OCI-LY1 (cell line): ENCODE measurements around the gene SRBD1.

ENCODE experiments used
- H2AFZ ChIP-seq: fragments of 200-600 bp; sonication (generic), shearing (Covaris generic); 2 replicates; pipeline ENCODE4 v1.6.0; 2014; ENCODE audit warnings: antibody characterized with exemption, mild to moderate bottlenecking, low read length
- H3F3A ChIP-seq: fragments of 200-600 bp; sonication (generic), shearing (Covaris generic); 2 replicates; pipeline ENCODE4 v1.6.0; 2014; ENCODE audit warnings: mild to moderate bottlenecking, antibody characterized with exemption, low read length, moderate library complexity; ENCODE audit not compliant: insufficient read depth
- H3K27ac ChIP-seq: fragments of 200-600 bp; sonication (generic); 2 replicates; pipeline ENCODE4 v1.5.1; 2014; ENCODE audit warnings: low read length, mixed run types, mild to moderate bottlenecking, low read depth; ENCODE audit not compliant: poor library complexity, severe bottlenecking
- H3K27me3 ChIP-seq: fragments of 200-600 bp; sonication (generic); 2 replicates; pipeline ENCODE4 v1.6.0; 2014; ENCODE audit warnings: antibody characterized with exemption, mild to moderate bottlenecking, low read length, moderate library complexity; ENCODE audit not compliant: insufficient read depth
- H3K36me3 ChIP-seq: fragments of 200-600 bp; sonication (generic); 2 replicates; pipeline ENCODE4 v1.6.1; 2014; ENCODE audit warnings: mild to moderate bottlenecking, antibody characterized with exemption, low read length, moderate library complexity, mixed read lengths; ENCODE audit not compliant: insufficient read depth
- H3K4me1 ChIP-seq: fragments of 200-600 bp; sonication (generic); 2 replicates; pipeline ENCODE4 v1.5.1; 2014; ENCODE audit warnings: mild to moderate bottlenecking, low read length, moderate library complexity; ENCODE audit not compliant: insufficient read depth, severe bottlenecking
- H3K4me2 ChIP-seq: fragments of 200-600 bp; sonication (generic), shearing (Covaris generic); 2 replicates; pipeline ENCODE4 v1.6.1; 2014; ENCODE audit warnings: low read length
- H3K4me3 ChIP-seq: fragments of 200-600 bp; sonication (generic); 2 replicates; pipeline ENCODE4 v1.5.1; 2014; ENCODE audit warnings: low read length, low read depth, mild to moderate bottlenecking, mixed read lengths; ENCODE audit not compliant: poor library complexity, severe bottlenecking
- H3K79me2 ChIP-seq: fragments of 200-600 bp; shearing (Covaris generic); 2 replicates; pipeline ENCODE4 v1.6.1; 2016; ENCODE audit warnings: mixed run types, low read length, mixed read lengths; ENCODE audit not compliant: insufficient read depth
- H3K9ac ChIP-seq: fragments of 200-600 bp; sonication (generic), shearing (Covaris generic); 2 replicates; pipeline ENCODE4 v1.6.1; 2014; ENCODE audit warnings: mild to moderate bottlenecking, low read length, mixed read lengths
- H3K9me2 ChIP-seq: fragments of 200-600 bp; sonication (generic), shearing (Covaris generic); 2 replicates; pipeline ENCODE4 v1.6.1; 2014; ENCODE audit warnings: low read depth, mild to moderate bottlenecking, low read length, mixed read lengths
- H3K9me3 ChIP-seq: fragments of 200-600 bp; shearing (Covaris generic); 2 replicates; pipeline ENCODE4 v1.6.1; 2014; ENCODE audit warnings: low read length, mixed read lengths
- H4K20me1 ChIP-seq: fragments of 200-600 bp; sonication (generic), shearing (Covaris generic); 2 replicates; pipeline ENCODE4 v1.6.0; 2016; ENCODE audit warnings: mild to moderate bottlenecking, low read length; ENCODE audit not compliant: insufficient read depth
- EZH2 ChIP-seq: fragments of 200-600 bp; sonication (generic), shearing (Covaris generic); IDR thresholded peaks from 2 replicates; pipeline ENCODE4 v1.8.0; 2017; ENCODE audit warnings: borderline replicate concordance, mixed run types, mild to moderate bottlenecking, antibody characterized with exemption, low read length, moderate library complexity, mixed read lengths
- TF ChIP-seq, protein P1 (sequence below): fragments of 200-600 bp; sonication (generic), shearing (Covaris generic); IDR thresholded peaks from 2 replicates; pipeline ENCODE4 v1.5.1; 2017; ENCODE audit warnings: mild to moderate bottlenecking, antibody characterized with exemption, low read length, moderate library complexity, mixed read lengths

The SRBD1 gene

DNA sequence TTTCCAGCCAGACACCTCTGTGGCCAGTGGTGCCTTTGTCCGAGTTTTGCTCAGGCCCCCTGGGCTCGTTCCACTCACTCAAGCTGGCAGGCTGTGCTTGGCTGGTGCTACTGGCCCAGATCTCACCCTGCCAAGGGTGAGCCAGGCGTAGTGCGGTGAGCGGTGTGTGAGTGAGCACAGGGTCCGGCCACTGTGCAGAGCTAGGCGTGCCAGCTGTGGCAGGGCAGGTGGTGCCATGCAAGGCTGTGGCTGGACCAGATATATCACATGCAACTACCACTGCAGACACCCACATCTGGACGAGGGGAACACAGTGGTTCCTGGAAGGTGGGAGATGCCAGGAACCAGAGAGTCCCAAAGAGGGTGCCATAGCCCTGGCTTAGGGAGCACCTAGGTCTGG is 70.1 kb downstream of the SRBD1 start:
- Histone ChIP-seq H3K36me3 (peaks cover 54% of the 10 kb centered on the region), H3K79me2 (no peaks in the 10 kb centered on the region), H3K4me2 (no peak overlapping the region), H3K4me1 (no peaks in the 10 kb centered on the region), H3K4me3 (no peak overlapping the region), H4K20me1 (no peaks in the 10 kb centered on the region), H3F3A (no peaks in the 10 kb centered on the region), H3K9me3 (peaks cover 28% of the 10 kb centered on the region), H3K9ac (no peak overlapping the region), H3K27me3 (no peaks in the 10 kb centered on the region), H3K9me2 (no peaks in the 10 kb centered on the region), H2AFZ (no peak overlapping the region), H3K27ac (no peak overlapping the region)
- TF ChIP-seq EZH2, result no peak
- TF ChIP-seq, protein P1, sequence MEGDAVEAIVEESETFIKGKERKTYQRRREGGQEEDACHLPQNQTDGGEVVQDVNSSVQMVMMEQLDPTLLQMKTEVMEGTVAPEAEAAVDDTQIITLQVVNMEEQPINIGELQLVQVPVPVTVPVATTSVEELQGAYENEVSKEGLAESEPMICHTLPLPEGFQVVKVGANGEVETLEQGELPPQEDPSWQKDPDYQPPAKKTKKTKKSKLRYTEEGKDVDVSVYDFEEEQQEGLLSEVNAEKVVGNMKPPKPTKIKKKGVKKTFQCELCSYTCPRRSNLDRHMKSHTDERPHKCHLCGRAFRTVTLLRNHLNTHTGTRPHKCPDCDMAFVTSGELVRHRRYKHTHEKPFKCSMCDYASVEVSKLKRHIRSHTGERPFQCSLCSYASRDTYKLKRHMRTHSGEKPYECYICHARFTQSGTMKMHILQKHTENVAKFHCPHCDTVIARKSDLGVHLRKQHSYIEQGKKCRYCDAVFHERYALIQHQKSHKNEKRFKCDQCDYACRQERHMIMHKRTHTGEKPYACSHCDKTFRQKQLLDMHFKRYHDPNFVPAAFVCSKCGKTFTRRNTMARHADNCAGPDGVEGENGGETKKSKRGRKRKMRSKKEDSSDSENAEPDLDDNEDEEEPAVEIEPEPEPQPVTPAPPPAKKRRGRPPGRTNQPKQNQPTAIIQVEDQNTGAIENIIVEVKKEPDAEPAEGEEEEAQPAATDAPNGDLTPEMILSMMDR, result no peak

DNA sequence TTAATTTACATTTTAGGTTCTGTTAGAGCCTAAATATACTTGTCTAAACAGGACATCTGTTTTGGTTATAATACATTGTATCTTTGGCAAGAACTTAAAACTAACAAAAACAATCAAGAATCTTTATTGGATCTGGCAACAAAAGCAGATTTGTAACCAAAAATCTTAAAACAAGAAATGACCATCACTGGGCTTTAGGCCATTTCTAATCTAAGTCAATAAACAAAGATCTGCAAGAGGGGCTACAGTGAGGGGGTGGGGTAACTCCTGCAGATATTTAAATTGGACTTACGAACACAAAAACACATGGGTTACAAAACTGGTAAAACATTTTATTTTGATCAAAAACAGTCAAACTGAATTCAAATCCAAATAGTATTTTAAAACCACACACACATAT is 77.3 kb downstream of the SRBD1 start:
- Histone ChIP-seq H3K9me2 (no peaks in the 10 kb centered on the region), H3K79me2 (no peaks in the 10 kb centered on the region), H3K9me3 (no peaks in the 10 kb centered on the region), H3K27ac (no peak overlapping the region), H3K36me3 (no peaks in the 10 kb centered on the region), H2AFZ (no peak overlapping the region), H3K4me1 (no peaks in the 10 kb centered on the region), H3F3A (no peaks in the 10 kb centered on the region), H3K4me3 (no peak overlapping the region), H3K27me3 (no peaks in the 10 kb centered on the region), H3K4me2 (no peak overlapping the region), H4K20me1 (no peaks in the 10 kb centered on the region), H3K9ac (no peak overlapping the region)
- TF ChIP-seq EZH2, result no peak
- TF ChIP-seq, protein P1, result no peak

DNA sequence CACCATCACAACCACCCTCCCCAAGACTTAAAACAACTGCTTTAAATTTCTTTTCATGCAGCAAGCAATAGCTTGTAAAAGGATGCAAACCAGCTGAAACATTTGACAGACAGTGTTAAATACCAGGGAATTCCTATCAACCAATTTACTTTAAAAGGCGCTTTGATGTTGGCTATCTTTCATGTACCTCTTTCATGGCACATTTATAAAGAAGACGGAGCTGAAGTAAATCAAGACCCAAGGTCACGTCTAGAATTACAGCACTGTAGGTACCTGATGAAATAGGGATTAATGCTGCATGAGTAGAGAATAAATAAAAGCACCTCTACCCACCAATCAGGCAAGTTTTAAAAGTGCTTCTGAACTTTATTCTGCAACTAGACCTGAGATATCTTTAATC is 78.9 kb downstream of the SRBD1 start:
- H3K9ac ChIP-seq, result no peak overlapping the region
- no peak overlapping the region for H3K4me2 ChIP-seq
- H3K27ac ChIP-seq, result no peak overlapping the region
- no peaks in the 10 kb centered on the region for H3F3A ChIP-seq
- H2AFZ ChIP-seq, result no peak overlapping the region
- H3K27me3 ChIP-seq, result no peaks in the 10 kb centered on the region
- no peaks in the 10 kb centered on the region for H3K9me2 ChIP-seq
- no peaks in the 10 kb centered on the region for H3K9me3 ChIP-seq
- no peaks in the 10 kb centered on the region for H3K79me2 ChIP-seq
- no peak for TF ChIP-seq EZH2
- TF ChIP-seq, protein P1, result no peak
- no peaks in the 10 kb centered on the region for H3K36me3 ChIP-seq
- H3K4me3 ChIP-seq, result no peak overlapping the region
- H4K20me1 ChIP-seq, result no peaks in the 10 kb centered on the region
- H3K4me1 ChIP-seq, result no peaks in the 10 kb centered on the region
